Fibroblast of skin of left quadriceps (primary cell): ENCODE data around the gene IQGAP2.

Experiments used
- DNase-seq, 2 experiments: peaks; one replicate each; pipeline ENCODE4 v3.0.0-alpha.2; 2013; ENCODE audit warnings: low read depth in 2 of 2

Gene IQGAP2

DNA sequence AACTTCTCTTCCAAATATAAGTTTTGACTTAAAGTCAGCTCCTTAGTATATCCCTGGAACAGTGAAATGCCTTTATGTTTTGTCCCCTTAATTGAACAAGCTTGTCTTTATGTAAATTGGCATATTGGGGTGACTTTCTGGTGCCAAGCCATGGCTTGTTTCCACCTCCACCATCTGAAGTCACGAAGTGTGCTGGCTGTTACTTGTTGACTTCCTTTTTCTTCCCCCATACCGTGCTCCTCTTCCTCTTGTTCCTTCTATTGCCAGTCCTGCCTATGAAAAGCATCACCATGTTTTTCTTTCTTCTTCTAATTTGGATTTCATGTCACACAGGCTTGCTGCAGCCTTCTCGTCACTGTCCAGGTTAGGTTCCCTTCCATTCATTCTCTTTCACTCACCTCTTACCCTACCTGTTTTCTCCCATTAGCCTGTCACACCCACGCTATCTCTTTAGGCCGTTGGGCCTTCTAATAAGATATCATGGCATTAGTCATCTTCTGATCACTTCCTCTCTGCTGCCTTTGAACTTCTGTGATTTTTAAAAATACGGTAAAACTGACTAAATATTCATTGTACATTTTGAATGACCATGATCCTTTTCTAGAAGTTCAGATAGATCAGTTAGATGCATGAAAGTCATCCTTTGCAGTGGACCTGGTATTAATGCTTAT, 48.1 kb downstream of the IQGAP2 start:
- DNase-seq, result no peak

DNA sequence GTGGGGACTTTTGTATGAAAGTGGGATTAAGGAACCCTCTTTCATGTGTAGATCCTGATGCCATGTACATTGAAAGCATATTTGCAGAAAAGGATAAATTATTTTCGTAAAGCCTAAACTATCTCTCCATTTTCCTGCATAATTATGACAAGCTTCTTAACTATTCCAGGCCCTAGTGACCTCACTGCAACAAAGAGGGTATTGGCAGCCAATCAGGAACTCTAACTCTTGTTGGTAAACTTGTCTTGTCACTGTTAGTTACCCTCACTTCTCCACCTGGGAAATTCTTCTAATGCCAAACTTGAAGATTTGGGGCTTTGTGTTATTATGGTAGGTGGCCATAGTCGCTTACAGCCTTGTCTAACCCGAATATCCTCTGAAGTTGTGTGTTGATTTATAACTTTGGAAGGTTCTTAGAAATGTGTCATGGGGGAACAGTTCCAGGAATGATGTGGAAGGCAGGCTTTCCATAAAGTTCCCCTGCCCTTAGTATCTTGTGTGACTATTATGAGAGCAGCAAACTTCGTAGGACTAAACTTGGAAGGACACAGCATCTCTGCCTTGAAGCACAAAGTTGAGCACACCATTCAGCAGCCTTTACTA, 52.5 kb downstream of the IQGAP2 start:
- no peak for DNase-seq

DNA sequence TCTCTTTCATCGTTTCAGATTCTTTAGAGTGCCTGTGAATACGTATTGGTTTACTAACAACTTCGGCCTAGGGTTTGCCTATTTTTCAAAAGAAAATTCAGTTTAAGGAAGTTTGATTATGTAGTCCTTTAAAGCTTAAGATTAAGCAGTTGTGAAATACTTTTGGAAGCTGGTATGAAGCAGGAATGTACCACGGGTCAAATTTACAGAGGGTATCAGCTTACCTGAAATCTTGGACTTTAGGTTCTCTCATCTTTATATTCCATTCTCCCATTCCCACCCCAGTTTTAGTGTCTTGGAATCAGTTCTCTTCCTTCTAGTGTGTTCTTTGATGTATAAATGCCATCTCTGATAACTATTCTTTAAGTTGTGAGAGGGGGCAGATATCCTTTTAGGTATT, 53.2 kb downstream of the IQGAP2 start:
- DNase-seq, result no peak

DNA sequence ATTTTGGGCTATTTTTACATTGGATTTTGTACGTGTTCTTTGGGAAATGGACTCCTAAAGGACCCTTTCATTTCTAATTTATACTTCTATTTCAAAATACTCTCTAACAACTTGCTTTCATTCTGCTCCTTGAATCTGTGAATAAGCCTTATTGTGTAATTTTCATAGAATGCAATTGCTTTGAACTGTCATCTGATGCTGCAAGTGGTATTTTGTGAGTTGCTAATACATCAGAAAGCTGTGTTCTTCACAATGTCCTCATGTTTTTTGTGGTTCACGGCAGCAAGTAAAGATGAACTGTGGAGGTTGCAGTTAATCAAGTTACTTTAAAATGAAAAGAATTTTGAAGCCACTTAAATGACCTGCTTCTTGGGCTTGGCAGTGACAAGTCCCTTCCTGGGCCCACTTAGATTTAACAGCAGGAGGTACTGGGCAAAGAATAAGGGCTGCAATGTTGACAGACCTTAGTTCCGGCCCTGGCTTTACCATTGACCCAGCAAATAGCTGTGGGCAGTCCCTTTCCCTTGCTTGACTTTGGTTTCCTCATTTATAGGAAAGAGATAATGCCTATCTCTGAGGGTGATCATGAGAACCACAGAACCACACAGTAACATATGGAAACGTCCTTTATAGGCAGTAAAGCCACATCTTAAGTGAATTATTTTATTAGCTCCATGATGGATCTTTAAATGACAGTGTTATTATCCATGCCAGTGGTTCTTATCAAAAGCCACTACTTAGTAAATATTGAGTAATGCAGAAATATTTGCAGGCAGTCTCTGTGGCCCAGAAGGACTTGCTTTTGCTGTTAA, 54.8 kb downstream of the IQGAP2 start:
- DNase-seq, result no peak

DNA sequence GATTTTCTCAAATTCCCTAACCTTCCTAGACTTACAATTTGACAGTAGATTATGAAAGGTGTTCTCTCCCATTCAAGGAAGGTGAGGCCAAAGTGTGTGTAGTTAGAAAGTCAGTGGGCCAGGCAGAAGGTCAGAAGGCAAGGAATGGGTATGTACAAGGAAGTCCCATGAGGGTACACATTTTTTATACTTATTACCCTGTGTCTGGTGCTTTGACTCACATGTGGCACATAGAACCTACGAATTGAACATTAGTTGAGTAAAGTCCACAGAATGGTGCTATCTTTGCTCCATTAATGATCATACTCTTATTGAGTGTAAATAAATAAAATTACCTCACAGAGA, 55.4 kb downstream of the IQGAP2 start:
- DNase-seq, result no peak

DNA sequence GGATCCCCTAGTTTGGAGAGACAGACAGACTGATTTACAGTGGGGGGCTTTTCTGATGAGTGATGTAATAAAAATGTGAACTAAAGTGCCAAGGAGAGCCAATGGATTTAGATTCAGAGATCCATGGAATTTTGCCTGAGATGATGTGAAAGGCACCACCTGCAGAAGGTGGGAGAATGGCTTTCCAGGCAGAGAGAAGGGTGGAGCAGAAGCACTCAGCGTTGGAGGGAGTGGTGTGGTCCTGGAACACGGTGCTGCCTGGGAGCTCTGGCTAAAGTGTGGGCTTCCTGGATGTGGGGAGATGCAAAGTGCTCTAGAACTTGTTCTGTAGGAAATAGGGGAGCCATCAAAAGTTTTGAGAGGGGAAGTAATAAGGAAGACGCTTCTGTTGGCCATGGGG, 57.0 kb downstream of the IQGAP2 start:
- no peak for DNase-seq

DNA sequence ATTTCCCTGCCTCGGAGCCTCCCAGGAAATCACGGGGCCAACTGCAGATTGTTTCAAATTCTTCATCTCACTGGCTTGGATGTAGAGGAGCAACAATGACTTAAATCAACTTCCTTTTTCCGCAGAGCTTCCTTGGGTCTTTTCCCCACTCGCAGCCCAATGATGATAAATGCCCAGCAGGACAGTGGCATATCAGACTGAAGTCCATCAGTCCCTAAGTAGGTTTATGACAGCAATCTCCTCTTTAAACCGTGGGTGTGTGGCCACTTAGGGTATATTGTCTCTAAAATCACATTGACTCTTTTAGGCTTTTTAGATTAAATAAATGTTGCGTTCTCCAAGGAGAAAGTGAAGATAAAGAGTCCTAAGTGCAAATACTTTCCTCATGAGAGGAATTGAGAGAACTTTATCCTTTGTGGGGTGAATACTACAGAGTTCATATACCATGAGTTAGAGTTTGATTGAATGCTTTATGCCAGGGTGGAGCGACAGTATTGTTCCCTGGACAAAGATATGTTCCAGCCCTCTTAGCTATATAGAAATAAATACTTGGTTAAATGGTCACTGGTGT, 59.1 kb downstream of the IQGAP2 start:
- DNase-seq, result no peak

DNA sequence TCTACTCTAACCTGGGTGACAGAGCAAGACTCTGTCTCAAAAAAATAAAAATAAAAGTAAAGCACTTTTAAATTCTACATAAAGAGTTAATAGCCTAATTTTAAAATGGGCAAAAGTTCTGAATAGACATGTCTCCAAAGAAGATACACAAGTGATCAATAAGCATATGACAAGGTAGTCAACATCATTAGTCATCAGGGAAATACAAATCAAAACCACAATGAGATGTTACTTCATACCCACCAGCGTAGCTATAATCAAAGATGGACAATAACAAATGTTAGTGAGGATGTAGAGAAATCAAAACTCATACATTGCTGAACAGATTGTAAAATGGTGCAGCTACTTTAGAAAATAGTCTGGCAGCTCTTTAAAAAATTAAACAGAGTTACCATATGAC, 64.1 kb downstream of the IQGAP2 start:
- no peak for DNase-seq

DNA sequence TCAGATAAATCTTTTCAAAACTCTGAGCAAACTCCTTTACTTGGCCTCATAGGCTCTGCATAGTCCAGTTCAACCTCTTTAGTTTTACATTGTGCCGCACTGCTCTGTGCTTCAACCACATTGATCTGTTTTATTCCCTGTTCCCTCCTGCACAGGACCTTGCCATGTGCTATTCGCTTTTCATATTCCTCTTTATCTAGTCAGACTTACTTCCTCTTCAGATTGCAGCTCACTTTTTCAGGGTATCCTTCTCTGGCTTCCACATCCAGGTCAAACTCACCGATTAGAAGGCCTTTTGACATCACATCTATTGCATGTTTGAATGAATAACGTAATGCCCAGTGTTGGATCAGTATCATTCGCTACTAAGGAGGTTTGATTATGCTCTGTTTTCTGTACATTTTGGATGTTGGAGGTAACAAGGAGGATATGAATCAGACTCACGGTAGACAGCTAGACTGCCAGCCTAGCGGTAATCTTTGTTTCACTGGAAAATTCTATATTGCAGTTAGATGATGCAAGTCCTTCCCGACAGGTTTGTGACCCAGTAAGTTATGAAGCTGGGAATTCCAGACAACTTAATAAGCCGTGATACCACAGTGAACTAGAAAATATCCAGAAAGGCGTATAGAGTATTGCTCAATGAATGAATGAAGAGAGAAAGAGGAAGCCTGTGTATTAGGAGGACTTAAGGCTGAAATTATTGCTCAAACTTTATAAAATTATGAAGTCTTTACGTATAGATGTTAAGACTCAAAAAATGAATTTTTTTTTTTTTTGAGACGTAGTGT, 65.7 kb downstream of the IQGAP2 start:
- DNase-seq, result peak in 1 of 2 experiments; percentile 4

DNA sequence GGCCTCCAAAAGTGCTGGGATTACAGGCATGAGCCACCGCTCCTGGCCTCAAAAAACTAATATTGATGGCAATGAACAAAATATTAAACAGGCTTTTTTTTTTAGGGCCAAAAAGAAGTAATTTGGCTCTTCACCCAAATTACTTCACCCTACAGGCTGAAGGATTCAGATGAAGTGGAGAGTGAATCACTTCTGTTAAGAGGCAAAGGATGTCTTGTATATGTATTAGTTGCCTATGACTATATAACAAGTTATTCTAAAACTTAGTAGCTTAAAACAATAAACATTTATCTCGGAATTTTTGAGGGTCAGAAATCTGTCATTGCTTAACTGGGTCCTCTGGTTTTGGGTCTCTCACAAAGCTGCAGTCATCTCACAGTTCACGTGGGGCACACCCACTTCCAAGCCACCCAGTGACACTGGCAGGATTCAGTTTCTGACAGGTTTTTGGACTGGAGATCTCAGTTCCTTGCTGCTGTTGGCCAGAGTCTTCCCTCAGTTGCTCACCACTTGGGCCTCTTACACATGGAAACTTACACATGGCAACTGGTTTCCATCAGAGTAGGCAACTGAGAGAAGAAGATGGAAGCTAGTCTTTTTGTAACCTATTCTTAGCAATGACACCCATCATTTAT, 66.7 kb downstream of the IQGAP2 start:
- DNase-seq, result no peak

DNA sequence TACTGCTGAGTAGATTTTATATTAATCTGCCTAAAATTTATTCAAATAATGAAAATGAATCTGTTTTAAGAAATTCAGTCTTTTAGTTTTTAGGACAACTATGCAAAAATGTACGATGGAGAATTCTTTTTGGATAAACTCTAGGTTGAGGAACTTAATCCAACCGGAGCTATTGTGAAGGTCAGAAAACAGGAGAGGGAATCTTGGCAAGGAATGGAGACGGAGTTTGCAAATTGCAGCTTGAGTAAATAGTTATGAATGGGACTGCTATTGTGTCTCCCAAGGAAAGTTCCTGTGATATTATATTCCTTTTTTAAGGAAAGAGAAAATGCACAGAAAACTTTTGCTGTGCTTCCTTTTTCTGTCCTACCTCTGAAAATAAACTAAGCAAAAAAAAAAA, 67.9 kb downstream of the IQGAP2 start:
- DNase-seq, result no peak

DNA sequence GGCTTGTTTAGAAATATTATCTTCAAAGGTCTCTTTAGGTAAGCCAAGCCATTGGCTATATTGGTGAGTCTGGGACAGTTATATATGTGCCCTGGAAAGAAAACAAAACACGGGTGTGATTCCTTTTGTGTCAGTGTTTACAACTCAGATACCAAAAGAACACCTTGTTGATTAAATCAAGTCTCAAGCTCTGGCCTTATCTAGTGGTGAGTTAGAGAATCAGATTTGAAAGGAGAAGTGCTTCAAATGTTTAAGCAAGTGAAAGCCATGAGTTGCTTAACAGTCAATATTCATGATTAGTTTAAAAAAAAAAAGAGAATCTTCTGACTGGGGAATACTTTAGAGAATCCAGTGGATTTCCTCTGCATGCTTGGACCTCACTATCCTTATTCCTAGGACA, 68.3 kb downstream of the IQGAP2 start:
- no peak for DNase-seq

DNA sequence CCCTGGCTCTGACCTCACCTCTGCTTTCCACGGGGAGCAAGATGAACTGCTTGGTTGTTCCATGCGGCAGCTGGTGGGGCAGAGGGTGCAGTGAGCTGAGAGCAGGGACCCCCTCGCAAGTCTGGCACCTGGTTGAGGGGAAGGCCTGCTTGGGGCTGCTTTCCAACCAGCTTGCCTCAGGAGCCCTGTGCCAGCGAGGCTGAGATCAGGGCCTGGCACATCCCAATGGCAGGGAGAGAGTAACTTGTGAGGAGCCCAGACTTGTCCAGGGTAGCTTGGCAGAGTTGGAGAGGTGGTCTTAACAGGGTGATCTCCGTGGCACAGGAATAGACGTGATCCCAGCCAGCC, 68.9 kb downstream of the IQGAP2 start:
- DNase-seq, result no peak

DNA sequence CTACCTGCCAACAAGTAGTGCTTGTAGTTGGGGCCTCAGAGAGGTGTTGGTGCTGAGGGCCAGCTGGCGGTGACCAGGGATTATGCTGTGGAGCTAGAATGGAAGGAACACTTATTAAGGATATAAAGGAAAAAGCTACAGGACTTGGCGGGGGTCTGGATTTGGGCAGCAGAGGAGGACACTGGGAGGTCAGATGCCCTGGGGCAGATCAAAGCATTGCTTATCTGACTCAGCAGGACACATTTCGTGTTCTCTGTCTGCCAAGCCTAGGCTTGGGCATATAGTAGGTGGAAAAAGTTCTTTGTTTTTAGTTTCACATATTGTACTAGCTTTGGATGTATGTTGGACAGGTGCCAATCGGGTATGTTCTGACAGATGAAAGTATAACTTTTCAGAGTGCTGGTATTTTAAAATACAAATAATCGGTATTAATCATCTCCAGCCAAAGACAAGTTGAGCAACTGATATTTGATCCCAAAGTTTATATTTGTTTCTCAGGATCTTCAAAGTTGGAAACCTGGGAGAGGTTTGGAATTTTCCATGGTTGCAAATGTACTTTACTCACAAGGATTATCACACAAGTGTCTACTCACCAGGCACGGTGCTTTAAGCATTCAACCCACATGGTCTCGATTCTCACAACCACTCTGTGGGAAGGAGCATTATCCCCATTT, 69.4 kb downstream of the IQGAP2 start:
- DNase-seq, result no peak

DNA sequence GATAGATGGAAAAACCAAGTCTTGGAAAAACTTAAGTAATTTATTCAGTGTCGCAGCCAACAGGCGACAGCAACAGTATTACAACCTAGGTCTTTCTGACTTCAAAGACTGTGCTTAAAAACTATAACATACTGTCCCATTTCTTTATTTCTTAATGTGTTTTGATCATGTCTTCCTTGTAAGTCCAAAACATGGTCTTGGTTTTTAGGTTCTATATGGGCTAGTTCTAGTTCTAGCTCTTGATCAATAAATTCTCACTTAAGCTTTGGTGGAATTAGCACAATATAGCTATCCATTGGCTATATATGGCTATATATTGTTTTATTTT, 69.9 kb downstream of the IQGAP2 start:
- no peak for DNase-seq

DNA sequence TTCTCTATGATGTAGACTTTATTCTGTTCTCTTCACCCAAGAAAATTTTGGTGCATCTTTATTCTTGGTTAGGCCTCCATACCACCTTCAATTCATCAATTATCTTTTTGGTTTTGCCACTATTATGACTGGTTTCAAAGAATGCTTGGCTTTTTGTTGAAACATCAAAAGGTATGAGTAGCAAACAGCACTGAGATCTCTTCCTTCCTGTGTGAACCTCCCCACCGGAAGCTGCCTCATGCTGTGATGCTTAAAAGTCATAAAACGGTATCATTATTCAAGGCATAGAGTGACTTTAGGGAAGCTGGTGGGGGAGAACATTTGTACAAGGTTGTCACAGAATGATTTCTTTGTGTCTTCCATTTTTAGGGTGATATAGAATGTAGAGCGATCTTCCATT, 70.6 kb downstream of the IQGAP2 start:
- no peak for DNase-seq

DNA sequence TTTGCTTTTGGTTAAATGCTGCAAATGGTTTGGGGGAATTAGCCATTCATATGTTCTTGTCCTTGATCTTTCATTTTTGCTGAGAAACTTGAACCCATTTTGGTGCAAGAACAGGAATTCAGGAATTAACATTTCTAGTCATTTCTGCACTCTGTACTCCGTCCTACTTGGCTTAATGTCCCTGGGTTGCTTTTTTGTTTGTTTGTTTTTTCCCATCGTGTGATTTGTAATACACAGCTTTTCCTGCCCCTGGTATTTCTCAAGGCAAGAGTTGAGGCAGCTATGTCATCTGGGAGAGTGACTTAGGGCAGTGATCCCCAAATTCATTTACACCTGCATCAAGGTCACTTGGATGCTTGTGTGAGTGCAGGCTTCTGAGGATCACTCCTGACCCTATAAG, 71.3 kb downstream of the IQGAP2 start:
- no peak for DNase-seq

DNA sequence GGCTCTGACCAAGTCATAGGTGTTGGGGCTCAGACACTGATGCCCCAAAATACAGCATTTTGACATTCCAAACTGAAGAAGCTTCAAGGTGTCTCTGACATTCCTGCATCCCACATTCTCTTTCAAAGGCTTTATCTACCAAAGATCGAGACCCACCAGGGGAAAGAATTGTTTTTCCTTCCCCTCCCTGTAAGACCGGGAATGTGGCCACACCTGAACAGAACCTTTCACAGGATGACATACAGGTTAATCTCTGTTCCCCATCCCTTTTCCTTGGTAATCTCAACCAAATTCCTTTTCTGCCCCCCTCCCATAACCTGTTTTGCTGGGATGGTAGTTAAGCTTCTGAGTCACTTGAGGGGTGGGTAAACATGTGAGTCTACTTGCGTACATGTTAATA, 72.3 kb downstream of the IQGAP2 start:
- DNase-seq, result no peak

DNA sequence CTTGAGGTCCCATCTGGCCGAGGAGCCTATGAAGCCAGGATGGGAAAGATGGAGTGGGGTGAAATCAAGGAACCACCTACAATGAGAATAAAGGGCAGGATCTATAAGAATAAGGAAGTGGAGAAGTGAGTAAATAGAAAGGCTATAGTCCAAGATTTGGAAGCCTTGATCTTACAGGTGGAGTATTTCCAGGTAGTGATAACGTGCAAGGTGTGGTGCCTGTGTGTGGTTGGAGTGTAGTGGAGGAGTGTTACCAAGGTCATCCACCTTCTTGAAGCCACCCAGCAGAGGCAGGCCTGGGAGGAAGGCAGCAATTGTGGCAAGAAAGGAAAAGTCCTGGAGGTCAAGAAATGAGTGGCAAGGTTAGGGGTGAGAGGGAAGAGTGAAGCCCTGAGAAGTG, 72.9 kb downstream of the IQGAP2 start:
- no peak for DNase-seq

DNA sequence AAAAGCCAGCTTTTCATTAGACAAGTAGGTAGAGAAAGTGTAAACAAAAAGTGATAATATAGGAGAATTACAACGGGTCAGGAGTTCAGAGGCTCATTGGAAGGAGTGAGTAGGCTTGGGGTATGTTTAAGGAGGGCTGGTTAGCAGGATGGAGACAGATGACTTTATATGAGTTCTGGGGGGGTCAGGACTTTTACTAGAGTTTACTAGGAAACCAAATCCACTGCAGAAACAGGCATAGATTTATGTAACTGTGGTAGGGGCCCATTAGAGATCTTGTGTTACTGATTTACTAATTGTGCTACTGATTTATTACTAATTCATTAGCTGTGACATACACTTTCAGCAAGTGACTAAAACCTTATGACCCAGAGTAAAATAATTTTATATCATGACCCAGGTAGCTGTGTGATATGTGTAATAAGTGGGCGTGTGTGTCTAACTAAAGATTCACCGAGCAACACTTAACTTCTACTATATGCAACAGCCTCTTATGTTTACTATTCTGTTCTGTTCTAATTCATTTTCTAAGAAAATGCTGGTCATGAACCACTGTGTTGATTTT, 73.5 kb downstream of the IQGAP2 start:
- DNase-seq, result no peak

DNA sequence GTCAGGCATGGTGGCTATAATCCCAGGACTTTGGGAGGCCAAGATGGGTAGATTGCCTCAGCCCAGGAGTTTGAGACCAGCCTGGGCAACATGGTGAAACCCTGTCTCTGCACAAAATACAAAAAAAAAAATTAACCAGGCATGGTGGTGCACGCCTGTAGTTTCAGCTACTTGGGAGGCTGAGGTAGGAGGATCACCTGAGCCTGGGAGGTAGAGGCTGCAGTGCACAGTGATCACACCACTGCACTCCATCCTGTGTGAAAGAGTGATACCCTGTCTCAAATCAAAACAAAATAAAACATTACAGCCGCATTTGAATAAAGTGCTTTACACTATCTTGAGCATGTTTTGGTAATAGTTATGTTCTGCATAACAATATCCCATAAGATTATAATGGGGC, 74.0 kb downstream of the IQGAP2 start:
- DNase-seq, result no peak
